AG04450 (cell line): ENCODE data around the gene GGCT. TPM values are rescaled to one million over a fixed set of nuclear protein-coding genes. Genes with fewer than 3 reads are reported as not detected.
A peak's percentile ranks its signal among the peaks of the same experiment; 100 is the strongest.
"Not testable (repeated sequence)": the region's sequence is repeated elsewhere in the genome, so short reads cannot be mapped to it uniquely, and the experiment has no call there.

Experiments used
- CTCF ChIA-PET: fragments of 300-600, 350-600 bp; formaldehyde crosslinking; extraction: SDS; loops from one replicate; lab custom pipeline; 2022; ENCODE audit warnings: antibody characterized with exemption, inconsistent platforms; lab: Charles Lee
- POLR2A ChIA-PET: fragments of 350-600 bp; formaldehyde crosslinking; extraction: SDS; loops from one replicate; lab custom pipeline; 2021; ENCODE audit warnings: antibody characterized with exemption, inconsistent platforms; lab: Yijun Ruan, JAX
- DNase-seq: peaks from one replicate; pipeline ENCODE4 v3.0.0-alpha.2; 2011; ENCODE audit warnings: low read depth, low spot score
- H3K27ac ChIP-seq: one replicate; pipeline ENCODE4 v1.5.1; 2012; ENCODE audit warnings: low read depth, low read length, control low read depth
- H3K27me3 ChIP-seq: one replicate; pipeline ENCODE4 v1.6.0; 2012; ENCODE audit warnings: low read length; ENCODE audit not compliant: control insufficient read depth, insufficient read depth
- H3K4me3 ChIP-seq: 2 replicates; pipeline ENCODE4 v1.5.1; 2011; ENCODE audit warnings: mild to moderate bottlenecking, low read depth, low read length, control low read depth
- H3K9me3 ChIP-seq: 2 replicates; pipeline ENCODE4 v1.5.1; 2012; ENCODE audit warnings: low read length; ENCODE audit not compliant: control insufficient read depth, insufficient read depth
- polyA plus RNA-seq: library from polyadenylated mRNA; depleted of rRNA; stranded (reverse); fragments of >200 nt; gene quantifications from 2 replicates; pipeline ENCODE4 v1.2.3, GENCODE V29; 2011
- TF ChIP-seq, protein P1 (sequence below): IDR thresholded peaks from 2 replicates; pipeline ENCODE4 v1.5.1; 2011; ENCODE audit warnings: low read depth, low read length, control low read depth, inconsistent platforms

Gene GGCT
- polyA plus RNA-seq, 1 experiment = 24.4 TPM

DNA sequence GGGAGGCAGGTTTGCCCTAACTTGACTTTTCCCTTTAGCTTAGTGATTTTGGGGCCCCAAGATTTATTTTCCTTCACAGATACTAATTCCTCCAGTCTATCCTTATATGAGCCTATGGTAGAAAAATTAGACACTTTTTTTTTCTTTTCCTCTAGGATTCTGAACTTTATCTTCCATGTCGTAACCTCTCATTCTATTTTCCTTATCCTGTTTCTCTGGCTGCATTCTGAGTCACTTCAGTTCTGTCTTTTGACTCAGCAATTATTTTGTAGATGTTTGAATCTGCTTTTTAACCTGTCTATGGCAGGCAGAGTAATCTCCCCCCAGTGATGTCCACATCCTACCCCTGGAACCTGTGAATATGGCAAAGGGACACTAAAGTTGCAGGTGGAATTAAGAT, 19.0 kb downstream of the GGCT start:
- Histone ChIP-seq H3K4me3 (no peak overlapping the region), H3K27me3 (no peaks in the 10 kb centered on the region), H3K27ac (no peak overlapping the region), H3K9me3 (no peaks in the 10 kb centered on the region)
- TF ChIP-seq, protein P1, sequence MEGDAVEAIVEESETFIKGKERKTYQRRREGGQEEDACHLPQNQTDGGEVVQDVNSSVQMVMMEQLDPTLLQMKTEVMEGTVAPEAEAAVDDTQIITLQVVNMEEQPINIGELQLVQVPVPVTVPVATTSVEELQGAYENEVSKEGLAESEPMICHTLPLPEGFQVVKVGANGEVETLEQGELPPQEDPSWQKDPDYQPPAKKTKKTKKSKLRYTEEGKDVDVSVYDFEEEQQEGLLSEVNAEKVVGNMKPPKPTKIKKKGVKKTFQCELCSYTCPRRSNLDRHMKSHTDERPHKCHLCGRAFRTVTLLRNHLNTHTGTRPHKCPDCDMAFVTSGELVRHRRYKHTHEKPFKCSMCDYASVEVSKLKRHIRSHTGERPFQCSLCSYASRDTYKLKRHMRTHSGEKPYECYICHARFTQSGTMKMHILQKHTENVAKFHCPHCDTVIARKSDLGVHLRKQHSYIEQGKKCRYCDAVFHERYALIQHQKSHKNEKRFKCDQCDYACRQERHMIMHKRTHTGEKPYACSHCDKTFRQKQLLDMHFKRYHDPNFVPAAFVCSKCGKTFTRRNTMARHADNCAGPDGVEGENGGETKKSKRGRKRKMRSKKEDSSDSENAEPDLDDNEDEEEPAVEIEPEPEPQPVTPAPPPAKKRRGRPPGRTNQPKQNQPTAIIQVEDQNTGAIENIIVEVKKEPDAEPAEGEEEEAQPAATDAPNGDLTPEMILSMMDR = no peak
- POLR2A ChIA-PET = no interaction called here
- CTCF ChIA-PET = no interaction called here
- no peak for DNase-seq

DNA sequence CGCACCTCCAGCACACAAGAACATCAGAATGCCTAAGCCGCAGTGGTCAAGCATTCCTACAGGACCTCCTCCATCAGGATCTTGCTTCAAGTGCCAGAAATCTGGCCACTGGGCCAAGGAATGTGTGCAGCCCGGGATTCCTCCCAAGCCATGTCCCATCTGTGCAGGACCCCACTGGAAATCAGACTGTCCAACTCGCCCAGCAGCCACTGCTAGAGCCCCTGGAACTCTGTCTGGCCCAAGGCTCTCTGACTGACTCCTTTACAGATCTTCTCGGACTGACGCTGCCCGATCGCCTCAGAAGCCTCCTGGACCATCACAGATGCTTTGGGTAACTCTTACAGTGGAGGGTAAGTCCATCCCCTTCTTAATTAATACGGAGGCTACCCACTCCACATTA, 23.2 kb downstream of the GGCT start:
- POLR2A ChIA-PET, DNase-seq, H3K9me3 ChIP-seq, H3K27ac ChIP-seq, CTCF ChIA-PET, H3K27me3 ChIP-seq, H3K4me3 ChIP-seq: not testable (repeated sequence)

DNA sequence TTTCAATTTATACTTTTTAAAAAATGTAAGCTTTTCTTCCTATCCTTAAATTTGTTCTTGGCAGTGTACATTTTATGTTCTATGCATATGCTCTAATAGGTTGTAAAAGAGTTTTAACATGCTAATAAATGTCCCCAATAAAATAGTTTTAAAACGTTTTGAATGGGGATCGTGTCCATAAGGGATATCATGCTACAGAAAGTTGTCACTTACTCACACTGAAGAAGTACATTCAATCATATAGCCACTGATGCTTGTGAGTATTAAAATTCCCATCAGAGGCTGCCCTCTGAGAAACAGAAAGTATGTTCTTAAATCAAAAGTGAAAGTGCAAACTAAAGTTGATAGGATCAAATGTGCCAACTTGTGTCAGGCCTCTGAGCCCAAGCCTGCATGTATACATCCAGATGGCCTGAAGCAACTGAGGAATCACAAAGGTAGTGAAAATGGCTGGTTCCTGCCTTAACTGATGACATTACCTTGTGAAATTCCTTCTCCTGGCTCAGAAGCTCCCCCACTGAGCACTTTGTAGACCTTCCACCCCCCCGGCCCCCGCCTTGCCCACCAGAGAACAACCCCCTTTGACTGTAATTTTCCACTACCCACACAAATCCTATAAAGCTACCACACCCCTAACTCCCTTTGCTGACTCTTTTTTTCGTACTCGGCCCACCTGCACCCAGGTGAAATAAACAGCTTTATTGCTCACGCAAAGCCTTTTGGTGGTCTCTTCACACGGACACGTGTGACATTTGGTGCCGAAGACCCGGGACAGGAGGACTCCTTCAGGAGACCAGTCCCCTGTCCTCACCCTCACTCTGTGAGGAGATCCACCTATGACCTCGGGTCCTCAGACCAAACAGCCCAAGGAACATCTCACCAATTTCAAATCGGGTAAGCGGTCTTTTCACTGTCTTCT, 25.2 kb downstream of the GGCT start:
- TF ChIP-seq, protein P1 = no peak
- CTCF ChIA-PET = interaction anchor here (0.6 to 3.1 kb wide), 4 partner anchors 10 to 869 kb away, joined by 3 to 18 read pairs (median 6); no protein-coding TSS in a partner anchor
- H3K27me3 ChIP-seq = no peaks in the 10 kb centered on the region
- H3K27ac ChIP-seq = peak overlapping the region; percentile 68
- H3K9me3 ChIP-seq = no peaks in the 10 kb centered on the region
- H3K4me3 ChIP-seq = peak overlapping the region; percentile 75
- POLR2A ChIA-PET = interaction anchor here (1.7 kb wide), 1 partner anchor 19 kb away, joined by 11 read pairs; no protein-coding TSS in a partner anchor
- DNase-seq = no peak

DNA sequence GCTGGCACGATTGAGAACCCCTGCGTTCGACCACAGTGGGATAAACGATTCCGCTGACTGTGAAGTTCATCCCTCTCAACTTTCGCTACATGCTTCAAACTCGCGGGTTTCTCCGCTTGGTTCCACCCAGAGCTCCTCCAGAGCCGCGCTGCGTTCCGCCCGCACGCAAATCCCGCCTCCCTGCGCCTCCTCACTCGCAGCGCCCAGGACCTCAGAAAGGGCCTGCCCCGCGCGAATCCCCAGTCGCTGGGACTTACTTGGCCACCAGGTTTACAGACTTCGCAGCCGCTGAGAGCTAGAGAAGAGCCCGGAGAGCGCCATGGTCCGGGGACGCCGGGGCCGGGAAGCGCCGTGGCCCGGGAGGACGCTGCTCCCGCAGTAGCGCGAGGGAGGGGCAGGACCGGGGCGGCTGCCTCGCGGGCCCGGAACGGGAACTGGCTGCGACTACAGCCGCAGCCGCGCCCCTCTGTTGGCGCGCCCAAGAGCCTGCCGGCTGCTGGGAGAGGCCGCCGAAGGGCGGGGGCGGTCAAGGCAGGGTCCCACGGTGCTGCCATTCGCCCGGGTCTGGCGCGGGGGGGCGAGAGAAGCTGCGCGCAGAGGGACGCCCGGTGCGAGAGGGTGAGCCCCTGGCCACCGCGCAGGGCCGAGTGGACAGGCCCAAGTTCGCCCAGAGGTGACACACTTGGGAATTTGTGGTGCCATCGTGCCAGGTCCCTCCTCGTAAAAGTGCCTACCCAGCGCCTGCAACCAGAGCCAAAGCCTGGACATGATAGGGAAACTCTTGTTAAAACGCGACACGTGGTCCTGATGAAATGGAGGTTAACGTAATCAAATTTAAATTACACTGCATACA, 26.1 kb downstream of the GGCT start, which contains the start of gene NOD1:
TSS of gene NOD1 (minus strand) at position 436 of the 853 bp plus-strand sequence. CDS start 21,863 bp downstream, outside the sequence.
- DNase-seq = no peak
- ChIA-PET POLR2A (interaction anchor here (0.8 to 1.7 kb wide), 4 partner anchors 9 to 31 kb away, joined by 4 to 11 read pairs (median 6); no protein-coding TSS in a partner anchor), CTCF (interaction anchor here (0.6 to 3.1 kb wide), 6 partner anchors 9 to 868 kb away, joined by 3 to 18 read pairs (median 6); no protein-coding TSS in a partner anchor)
- Histone ChIP-seq H3K27me3 (no peaks in the 10 kb centered on the region), H3K4me3 (peak within 1 kb of the TSS; percentile 75), H3K27ac (peak within 1 kb of the TSS; percentile 74), H3K9me3 (no peaks in the 10 kb centered on the region)
- TF ChIP-seq, protein P1 = no peak

DNA sequence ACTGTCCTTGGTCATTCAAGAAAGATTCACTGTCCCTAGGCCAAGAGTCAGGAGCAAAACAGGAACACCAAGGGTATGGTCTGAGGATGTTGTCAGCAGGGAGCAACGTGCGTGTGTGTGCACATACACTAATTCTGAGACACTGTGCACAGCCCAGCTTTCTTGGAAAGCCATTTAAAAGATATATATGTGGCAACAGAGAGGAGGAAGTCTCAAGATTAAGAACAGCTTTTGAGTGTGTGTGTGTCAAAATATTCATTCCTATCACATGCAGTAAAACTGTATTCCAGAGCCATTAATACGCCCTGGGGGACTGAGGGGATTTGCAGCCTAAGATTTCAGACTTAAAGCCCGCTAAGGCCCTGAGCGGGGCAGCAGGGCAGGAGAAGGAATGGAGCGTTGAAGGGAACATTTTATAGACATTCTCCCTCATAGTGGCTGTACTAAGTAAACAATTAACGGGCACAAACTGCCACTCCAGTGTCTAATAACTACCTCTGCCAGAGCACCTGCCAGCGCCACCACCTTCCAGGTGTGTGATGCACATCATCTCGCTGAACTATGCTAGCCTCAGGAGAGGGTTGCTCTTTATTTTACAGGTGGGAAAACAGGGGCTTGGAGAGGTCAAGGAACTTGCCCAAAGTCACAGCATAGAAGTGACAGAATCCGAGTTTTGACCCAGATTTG, 28.0 kb downstream of the GGCT start:
- Histone ChIP-seq H3K9me3 (no peaks in the 10 kb centered on the region), H3K4me3 (no peak overlapping the region), H3K27ac (no peak overlapping the region), H3K27me3 (no peaks in the 10 kb centered on the region)
- TF ChIP-seq, protein P1 = no peak
- CTCF ChIA-PET = interaction anchor here (2.2 kb wide), 1 partner anchor 34 kb away, joined by 9 read pairs; no protein-coding TSS in a partner anchor
- DNase-seq = no peak
- POLR2A ChIA-PET = no interaction called here
